Central memory CD4-positive, alpha-beta T cell (primary cell): ENCODE measurements around the gene HBQ1.
A peak's percentile ranks its signal among the peaks of the same experiment; 100 is the strongest.
"Not testable (repeated sequence)": the region's sequence is repeated elsewhere in the genome, so short reads cannot be mapped to it uniquely, and the experiment has no call there.

Experiments
- DNase-seq: peaks from one replicate; pipeline ENCODE4 v3.0.0; 2022

The HBQ1 gene

DNA sequence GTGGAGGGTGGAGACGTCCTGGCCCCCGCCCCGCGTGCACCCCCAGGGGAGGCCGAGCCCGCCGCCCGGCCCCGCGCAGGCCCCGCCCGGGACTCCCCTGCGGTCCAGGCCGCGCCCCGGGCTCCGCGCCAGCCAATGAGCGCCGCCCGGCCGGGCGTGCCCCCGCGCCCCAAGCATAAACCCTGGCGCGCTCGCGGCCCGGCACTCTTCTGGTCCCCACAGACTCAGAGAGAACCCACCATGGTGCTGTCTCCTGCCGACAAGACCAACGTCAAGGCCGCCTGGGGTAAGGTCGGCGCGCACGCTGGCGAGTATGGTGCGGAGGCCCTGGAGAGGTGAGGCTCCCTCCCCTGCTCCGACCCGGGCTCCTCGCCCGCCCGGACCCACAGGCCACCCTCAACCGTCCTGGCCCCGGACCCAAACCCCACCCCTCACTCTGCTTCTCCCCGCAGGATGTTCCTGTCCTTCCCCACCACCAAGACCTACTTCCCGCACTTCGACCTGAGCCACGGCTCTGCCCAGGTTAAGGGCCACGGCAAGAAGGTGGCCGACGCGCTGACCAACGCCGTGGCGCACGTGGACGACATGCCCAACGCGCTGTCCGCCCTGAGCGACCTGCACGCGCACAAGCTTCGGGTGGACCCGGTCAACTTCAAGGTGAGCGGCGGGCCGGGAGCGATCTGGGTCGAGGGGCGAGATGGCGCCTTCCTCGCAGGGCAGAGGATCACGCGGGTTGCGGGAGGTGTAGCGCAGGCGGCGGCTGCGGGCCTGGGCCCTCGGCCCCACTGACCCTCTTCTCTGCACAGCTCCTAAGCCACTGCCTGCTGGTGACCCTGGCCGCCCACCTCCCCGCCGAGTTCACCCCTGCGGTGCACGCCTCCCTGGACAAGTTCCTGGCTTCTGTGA is 3.5 kb upstream of the HBQ1 start, which contains the start of gene HBA1:
Gene HBA1 (plus strand): TSS at position 204 of the 906 bp plus-strand sequence. CDS start 37 bp downstream, at position 241.
- DNase-seq = not testable (repeated sequence)

GRCh38 chr16:177394-177822 is 2.9 kb upstream of the HBQ1 start:
- no peak for DNase-seq

DNA sequence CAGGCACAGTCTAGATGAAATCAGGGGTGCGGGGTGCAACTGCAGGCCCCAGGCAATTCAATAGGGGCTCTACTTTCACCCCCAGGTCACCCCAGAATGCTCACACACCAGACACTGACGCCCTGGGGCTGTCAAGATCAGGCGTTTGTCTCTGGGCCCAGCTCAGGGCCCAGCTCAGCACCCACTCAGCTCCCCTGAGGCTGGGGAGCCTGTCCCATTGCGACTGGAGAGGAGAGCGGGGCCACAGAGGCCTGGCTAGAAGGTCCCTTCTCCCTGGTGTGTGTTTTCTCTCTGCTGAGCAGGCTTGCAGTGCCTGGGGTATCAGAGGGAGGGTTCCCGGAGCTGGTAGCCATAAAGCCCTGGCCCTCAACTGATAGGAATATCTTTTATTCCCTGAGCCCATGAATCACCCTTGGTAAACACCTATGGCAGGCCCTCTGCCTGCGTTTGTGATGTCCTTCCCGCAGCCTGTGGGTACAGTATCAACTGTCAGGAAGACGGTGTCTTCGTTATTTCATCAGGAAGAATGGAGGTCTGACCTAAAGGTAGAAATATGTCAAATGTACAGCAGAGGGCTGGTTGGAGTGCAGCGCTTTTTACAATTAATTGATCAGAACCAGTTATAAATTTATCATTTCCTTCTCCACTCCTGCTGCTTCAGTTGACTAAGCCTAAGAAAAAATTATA is 2.1 kb upstream of the HBQ1 start:
- no peak for DNase-seq

GRCh38 chr16:178668-179015 is 1.6 kb upstream of the HBQ1 start:
- no peak for DNase-seq

GRCh38 chr16:179211-180092 is 807 bp upstream of the HBQ1 start:
- DNase-seq = no peak

- peak; percentile 76 for DNase-seq
Observed at GRCh38 chr16:180681-181564, 664 bp downstream of the HBQ1 start.

GRCh38 chr16:181565-182021 is 1.3 kb downstream of the HBQ1 start:
- no peak for DNase-seq

DNA sequence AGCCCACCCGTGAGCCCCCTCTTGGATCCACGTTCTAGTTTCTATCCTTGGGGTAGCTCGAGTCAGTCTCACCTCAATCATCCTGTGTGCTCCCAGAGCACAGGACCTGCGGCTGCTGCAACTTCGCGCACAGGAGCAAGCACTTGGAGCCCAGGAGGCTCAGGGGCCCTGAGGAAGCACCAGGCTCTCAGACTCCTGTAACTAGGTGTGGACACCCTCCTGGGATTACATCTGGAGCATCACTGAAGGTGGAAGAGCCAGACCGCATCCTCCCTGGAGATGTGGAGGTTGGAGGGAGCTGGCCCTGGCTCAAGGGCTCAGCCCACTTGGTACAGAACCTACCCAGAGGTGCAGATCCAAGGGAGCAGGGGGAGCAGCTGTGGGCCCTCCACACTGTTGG is 2.7 kb downstream of the HBQ1 start:
- no peak for DNase-seq

- DNase-seq = no peak
Observed at GRCh38 chr16:185213-185612, 5.0 kb downstream of the HBQ1 start.

DNA sequence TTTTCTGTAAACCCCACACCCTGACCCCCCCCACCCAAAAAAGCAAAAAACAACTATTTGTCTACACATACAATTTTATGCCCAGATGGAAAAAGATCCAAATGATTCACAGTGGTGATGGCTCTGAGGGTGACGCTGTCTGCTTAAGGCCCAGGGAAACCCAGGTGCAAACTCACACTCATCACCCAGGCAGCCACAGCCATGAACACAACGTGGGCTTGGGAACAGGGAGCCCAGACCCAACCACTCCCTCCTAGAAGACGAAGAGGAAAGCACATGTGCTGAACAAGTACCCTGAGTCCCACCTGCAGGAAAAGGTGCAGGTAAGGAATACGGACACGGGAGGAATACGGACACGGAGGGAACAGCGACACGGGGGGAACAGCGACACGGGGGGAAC is 5.4 kb downstream of the HBQ1 start:
- DNase-seq = no peak

DNA sequence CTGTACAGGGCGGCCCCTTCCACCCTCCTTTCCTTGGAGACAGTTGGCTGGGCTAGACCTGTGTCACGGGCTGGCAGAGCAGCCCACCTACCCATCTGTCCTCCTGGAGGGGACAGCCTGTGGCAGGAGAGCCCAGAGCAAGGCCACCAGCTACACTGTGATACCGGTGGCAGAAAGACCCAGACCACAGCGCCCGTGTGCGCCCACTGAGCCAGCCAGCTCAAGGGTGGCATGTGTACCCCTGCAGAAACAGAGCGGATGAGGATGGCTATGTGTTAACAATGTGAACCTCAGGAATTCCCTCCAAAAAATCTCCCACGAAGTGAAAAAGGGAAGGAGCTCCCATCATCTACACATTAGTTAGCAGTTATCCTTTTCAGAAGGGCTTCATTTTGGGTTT is 7.1 kb downstream of the HBQ1 start:
- DNase-seq = no peak

DNA sequence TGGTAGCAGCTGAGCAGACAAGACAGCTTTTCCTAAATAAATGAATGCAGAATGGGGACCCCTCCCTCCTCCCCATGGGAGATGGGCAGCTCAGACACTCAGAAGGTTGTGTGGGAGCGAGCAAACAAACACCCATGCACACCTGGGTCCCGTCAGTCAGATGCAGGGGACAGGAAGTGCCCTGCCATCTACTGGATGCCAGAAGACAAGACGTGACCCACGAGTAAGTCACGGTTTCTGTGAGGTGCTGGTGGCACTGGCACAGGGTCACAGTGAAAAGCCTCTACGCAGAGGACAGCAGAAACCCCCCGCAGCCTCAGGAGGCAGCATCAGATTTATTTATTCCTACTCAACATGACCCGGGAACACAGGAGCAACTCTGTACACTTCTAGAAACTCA is 8.4 kb downstream of the HBQ1 start:
- no peak for DNase-seq

DNA sequence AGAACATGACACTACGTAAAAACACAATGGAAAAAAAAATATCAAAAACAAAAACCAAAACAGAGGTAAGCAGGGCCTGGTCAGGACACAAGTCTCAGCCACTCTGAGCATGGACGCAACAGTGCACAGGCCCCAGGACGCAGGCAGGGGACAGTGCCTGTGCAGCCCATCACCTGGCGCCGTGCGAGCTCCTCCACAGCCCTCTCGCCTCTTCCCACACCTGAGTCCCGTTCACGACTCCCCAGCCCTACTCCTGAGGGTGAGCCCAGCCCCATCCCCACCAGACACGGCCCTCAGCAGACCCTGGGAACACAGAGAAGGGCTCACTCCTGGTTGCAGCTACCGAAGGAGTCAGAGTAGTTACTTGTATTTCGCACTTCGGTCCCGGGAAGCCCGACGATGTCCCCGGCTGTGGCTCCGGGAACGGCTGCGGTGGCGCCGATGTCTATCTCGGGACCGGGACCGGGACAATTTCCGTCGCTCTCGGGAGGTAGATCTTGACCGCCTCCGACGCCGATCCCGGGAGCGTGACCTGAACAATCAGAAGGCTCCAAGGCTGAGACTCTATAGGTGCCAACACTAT is 9.4 kb downstream of the HBQ1 start:
- no peak for DNase-seq

DNA sequence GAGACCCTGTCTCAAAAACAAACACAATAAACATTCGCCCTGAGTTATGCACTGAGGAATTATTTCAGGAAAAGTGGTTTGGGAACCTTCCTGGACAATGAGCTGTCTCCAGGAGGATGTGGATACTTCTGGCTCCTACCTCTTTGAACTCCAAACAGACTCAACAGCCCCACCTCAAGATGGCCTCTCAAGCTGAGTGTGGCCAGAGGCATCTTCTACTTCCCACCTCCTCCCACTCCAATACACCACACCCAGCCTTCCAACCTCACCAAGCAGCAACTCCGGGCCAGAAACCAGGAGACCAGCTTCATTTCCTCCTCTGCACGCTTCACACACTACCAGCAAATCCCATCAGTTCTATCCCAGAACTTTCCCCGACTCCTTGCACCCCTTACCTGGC is 11.6 kb downstream of the HBQ1 start:
- no peak for DNase-seq

GRCh38 chr16:192686-193085 is 12.4 kb downstream of the HBQ1 start:
- no peak for DNase-seq

GRCh38 chr16:193441-193840 is 13.2 kb downstream of the HBQ1 start:
- DNase-seq = no peak

DNA sequence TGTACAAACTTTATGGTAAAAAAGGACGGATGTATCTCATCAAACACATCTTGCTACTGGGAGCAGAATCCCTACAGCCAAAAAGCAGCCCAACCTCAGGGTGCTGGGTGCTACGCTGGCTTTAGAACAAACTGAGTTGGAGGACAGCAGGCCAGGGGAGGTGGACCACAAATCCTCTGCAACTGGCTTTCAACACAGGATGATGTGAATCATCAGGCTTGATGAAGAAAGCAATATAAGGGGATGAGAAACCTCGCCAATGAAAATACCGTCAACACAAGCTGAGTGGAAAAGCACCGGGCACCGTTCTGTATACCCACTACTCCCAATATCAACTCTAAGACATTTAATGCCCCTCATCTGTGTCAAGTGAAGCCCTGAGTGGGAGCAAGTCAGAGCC is 14.3 kb downstream of the HBQ1 start:
- DNase-seq = no peak

DNA sequence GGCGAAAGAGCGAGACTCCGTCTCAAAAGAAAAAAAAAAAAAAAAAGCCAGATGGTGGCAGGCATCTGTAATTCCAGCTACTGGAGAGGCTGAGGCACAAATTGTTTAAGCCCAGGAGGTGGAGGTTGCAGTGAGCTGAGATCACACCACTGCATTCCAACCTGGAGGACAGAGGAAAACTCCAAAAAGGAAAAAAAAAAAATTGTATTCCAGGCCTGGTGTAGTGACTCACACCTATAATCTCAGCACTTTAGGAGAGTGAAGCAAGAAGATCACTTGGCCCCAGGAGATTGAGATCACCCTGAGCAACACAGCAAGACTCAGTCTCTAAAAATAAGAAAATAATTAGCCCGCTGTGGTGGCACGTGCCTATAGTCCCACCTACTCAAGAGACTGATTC is 20.1 kb downstream of the HBQ1 start:
- DNase-seq = no peak

DNA sequence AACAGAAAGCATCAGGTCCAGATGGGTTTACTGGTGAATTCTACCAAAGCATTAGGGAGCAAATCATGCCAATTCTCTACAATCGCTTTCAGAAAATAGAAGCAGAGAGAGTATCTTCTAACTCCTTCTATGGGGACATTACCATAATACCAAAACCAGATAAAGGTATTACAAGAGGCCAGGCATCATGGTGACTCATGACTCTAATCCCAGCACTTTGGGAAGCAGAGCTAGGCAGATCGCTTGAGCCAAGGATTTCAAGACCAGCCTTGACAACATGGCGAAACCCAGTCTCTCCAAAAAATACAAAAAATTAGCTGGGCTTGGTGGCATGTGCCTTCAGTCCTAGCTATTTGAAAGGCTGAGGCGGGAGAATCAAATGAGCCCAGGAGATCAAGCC is 23.0 kb downstream of the HBQ1 start:
- no peak for DNase-seq

DNA sequence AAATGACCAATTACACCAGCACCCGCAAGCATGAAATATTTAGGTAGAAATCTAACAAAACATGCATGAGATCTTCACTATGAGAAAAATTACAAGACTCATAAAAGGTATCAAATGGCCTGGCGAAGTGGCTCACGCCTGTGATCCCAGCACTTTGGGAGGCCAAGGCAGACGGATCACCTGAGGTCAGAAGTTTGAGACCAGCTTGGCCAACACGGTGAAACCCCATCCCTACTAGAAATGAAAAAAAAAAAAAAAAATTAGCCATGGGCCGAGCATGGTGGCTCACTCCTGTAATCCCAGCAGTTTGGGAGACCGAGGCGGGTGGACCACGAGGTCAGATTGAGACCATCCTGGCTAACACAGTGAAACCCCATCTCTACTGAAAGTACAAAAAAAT is 23.8 kb downstream of the HBQ1 start:
- not testable (repeated sequence) for DNase-seq

DNA sequence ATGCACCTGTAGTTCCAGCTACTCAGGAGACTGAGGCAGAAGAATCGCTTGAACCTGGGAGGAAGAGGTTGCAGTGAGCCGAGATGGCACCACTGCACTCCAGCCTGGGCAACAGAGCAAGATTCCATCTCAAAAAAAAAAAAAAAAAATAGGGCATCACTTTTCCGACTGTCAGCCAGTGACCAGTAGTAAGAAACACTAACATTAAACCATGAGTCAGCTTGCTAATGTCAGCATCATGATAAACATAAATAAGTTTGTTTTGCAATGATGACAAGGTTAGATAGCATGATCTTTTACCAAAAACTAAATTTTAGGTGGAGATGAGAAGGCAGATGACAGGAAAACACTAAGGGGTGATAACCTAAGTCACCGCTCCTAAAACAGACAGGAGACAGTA is 29.1 kb downstream of the HBQ1 start:
- not testable (repeated sequence) for DNase-seq
